Keratinocyte (primary cell): ENCODE measurements around the gene BRSK2. TPM values are rescaled to one million over a fixed set of nuclear protein-coding genes. Genes with fewer than 3 reads are reported as not detected.

Experiments used
- DNase-seq: peaks from one replicate; pipeline ENCODE4 v3.0.0-alpha.2; 2011; ENCODE audit warnings: low read depth, missing footprints, low spot score
- FAIRE-seq: peaks from 2 replicates; lab custom pipeline; 2011; peaks lifted over from hg19 to GRCh38; lab: Jason Lieb, UNC
- H2AFZ ChIP-seq: 2 replicates; pipeline ENCODE4 v1.6.0; 2012; ENCODE audit warnings: low read length, control low read depth, inconsistent platforms; ENCODE audit not compliant: control insufficient read depth
- H3K27ac ChIP-seq: 2 replicates; pipeline ENCODE4 v1.5.1; 2011; ENCODE audit warnings: low read length; ENCODE audit not compliant: control insufficient read depth, insufficient read depth
- H3K27me3 ChIP-seq: 3 replicates; pipeline ENCODE4 v1.6.0; 2011; ENCODE audit warnings: low read length; ENCODE audit not compliant: control insufficient read depth, insufficient read depth; ENCODE audit errors: extremely low read depth
- H3K36me3 ChIP-seq, 2 experiments: 2 replicates in 1 of 2; 3 replicates in 1 of 2; pipeline ENCODE4 v1.5.1; 2011; ENCODE audit warnings: low read length in 2 of 2, mild to moderate bottlenecking in 1 of 2; ENCODE audit not compliant: control insufficient read depth in 2 of 2, insufficient read depth in 2 of 2; ENCODE audit errors: extremely low read depth in 1 of 2
- H3K4me1 ChIP-seq: 3 replicates; pipeline ENCODE4 v1.5.1; 2011; ENCODE audit warnings: low read length; ENCODE audit not compliant: control insufficient read depth, insufficient read depth; ENCODE audit errors: extremely low read depth
- H3K4me2 ChIP-seq: 3 replicates; pipeline ENCODE4 v1.6.0; 2011; ENCODE audit warnings: low read depth, low read length; ENCODE audit not compliant: control insufficient read depth, insufficient read depth; ENCODE audit errors: extremely low read depth
- H3K4me3 ChIP-seq, 3 experiments: fragments of 200-600 bp in 1 of 3; sonication (generic) in 1 of 3; 2 replicates in 2 of 3; 3 replicates in 1 of 3; pipeline ENCODE4 v1.5.1; 2011 to 2016; ENCODE audit warnings: low read length in 3 of 3, mild to moderate bottlenecking in 3 of 3, control low read depth in 2 of 3, inconsistent platforms in 1 of 3, low read depth in 1 of 3, mixed read lengths in 1 of 3, mixed run types in 1 of 3, moderate library complexity in 1 of 3; ENCODE audit not compliant: control insufficient read depth in 2 of 3, insufficient read depth in 2 of 3; ENCODE audit errors: extremely low read depth in 1 of 3
- H3K79me2 ChIP-seq: 2 replicates; pipeline ENCODE4 v1.6.0; 2012; ENCODE audit warnings: low read length; ENCODE audit not compliant: control insufficient read depth, insufficient read depth
- H3K9ac ChIP-seq: 3 replicates; pipeline ENCODE4 v1.6.0; 2011; ENCODE audit warnings: low read length; ENCODE audit not compliant: control insufficient read depth, insufficient read depth; ENCODE audit errors: extremely low read depth
- H3K9me1 ChIP-seq: 3 replicates; pipeline ENCODE4 v1.6.0; 2011; ENCODE audit warnings: low read length; ENCODE audit not compliant: control insufficient read depth, insufficient read depth; ENCODE audit errors: extremely low read depth
- H3K9me3 ChIP-seq: 2 replicates; pipeline ENCODE4 v1.5.1; 2012; ENCODE audit warnings: low read depth, low read length; ENCODE audit not compliant: control insufficient read depth
- H4K20me1 ChIP-seq: 3 replicates; pipeline ENCODE4 v1.6.0; 2011; ENCODE audit warnings: low read length; ENCODE audit not compliant: control insufficient read depth, insufficient read depth; ENCODE audit errors: extremely low read depth
- CTCF ChIP-seq, 3 experiments: IDR thresholded peaks in 1 of 3; conservative IDR thresholded peaks in 1 of 3; optimal IDR thresholded peaks in 1 of 3; 2 replicates in 2 of 3; 3 replicates in 1 of 3; pipeline versions ENCODE3 to v1.5.1; 2011; ENCODE audit warnings: low read length in 3 of 3, mild to moderate bottlenecking in 3 of 3, moderate library complexity in 2 of 3, control low read depth in 1 of 3, inconsistent platforms in 1 of 3; ENCODE audit not compliant: insufficient read depth in 2 of 3; ENCODE audit errors: extremely low read depth in 1 of 3
- EZH2 ChIP-seq: IDR thresholded peaks from one replicate; pipeline ENCODE4 v1.6.1; 2012; ENCODE audit warnings: inconsistent platforms, mild to moderate bottlenecking, low read length, moderate library complexity
- dilution Hi-C: fragments of 300-500 bp; cut with MboI; formaldehyde crosslinking; loops from one replicate; pipeline ENCODE4 v1.7.0; 2020; ENCODE audit warnings: low sequenced_read_pairs; ENCODE audit not compliant: extremely low pct_ligation_motif_present
- polyA plus RNA-seq, 5 experiments: library from polyadenylated mRNA; depleted of rRNA in 3 of 5; stranded (reverse) in 3 of 5; stranded (forward) in 1 of 5; unstranded in 1 of 5; fragments of >200 nt; gene quantifications; 1 replicate in 1 of 5; 2 replicates in 3 of 5; 3 replicates in 1 of 5; pipeline versions ENCODE4 v1.2.1 to v1.2.3, GENCODE V29; 2011 to 2012; ENCODE audit warnings: missing spikeins in 2 of 5, low read depth in 1 of 5, low replicate concordance in 1 of 5

Gene BRSK2
- polyA plus RNA-seq, 1 donor (not counting 4 experiments of a cell fraction or from before 2014, with no cell fraction given) = 0.09 TPM

DNA sequence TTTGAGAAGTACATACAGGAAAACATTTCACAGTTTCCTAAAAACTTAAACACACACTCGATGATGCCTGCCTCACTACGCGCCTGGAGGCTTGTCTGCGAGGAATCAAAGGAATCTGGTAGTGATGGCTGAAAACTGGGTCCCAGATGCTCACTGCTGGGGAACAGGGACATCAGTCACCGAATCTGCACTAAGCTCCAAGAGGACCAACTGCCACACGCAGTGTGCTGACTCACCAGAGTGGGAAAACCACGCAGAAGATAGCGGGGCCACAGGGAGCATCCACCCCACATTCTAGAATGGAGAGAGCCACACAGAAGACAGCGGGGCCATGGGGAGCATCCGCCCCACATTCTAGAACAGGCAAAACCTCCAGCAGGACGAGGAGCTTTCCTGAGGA, 121.2 kb downstream of the BRSK2 start:
- H3K4me2 ChIP-seq = no peak overlapping the region
- peaks cover 0 to 4% of the 10 kb centered on the region in 2 experiments for H3K36me3 ChIP-seq
- peaks cover 9% of the 10 kb centered on the region for H3K4me1 ChIP-seq
- FAIRE-seq (no peak), DNase-seq (no peak)
- no peak overlapping the region for H2AFZ ChIP-seq
- no peak overlapping the region for H3K9ac ChIP-seq
- TF ChIP-seq CTCF (optimal IDR thresholded peaks at IDR 0.05 in 1 of 3, IDR thresholded peaks at IDR 0.05 in 1 of 3, conservative IDR thresholded peaks at IDR 0.05 in 1 of 3; ENCODE audit: extremely low read depth in 1 of 3, insufficient read depth in 2 of 3, low read length in 3 of 3) = no peak
- no peak for TF ChIP-seq EZH2
- H4K20me1 ChIP-seq = peaks cover 52% of the 10 kb centered on the region
- H3K9me1 ChIP-seq = no peaks in the 10 kb centered on the region
- H3K79me2 ChIP-seq = peaks cover 69% of the 10 kb centered on the region
- H3K4me3 ChIP-seq = no peak overlapping the region
- dilution Hi-C loops = no loop called here
- no peak overlapping the region for H3K27ac ChIP-seq
- H3K27me3 ChIP-seq = no peaks in the 10 kb centered on the region
- no peaks in the 10 kb centered on the region for H3K9me3 ChIP-seq

DNA sequence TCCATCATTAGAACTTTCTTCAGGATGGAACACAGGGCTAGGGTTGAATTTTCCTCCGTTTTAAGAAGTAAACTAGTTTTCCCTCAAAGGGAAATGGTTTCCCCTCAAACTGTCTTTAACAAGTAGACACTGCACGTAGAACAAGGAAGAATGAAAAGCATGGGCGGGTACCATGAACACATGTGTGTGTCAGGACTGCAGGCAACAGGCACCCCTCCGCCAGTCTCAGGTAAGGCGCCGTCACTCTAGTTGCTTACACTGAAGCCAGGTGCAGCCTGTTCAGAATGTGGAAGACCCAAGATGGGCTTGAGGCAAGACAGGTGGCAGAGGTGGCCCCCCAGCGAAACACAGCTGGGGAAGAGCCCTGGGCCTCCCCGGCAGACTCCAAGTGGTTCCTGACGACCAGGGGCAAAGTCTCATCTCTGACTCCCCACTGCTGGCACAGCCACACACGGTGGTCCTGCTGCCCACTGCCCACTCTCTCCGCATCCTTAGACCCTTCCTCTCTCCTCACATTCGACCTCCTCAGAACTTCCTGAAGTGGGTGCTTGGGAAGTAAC, 122.3 kb downstream of the BRSK2 start:
- Histone ChIP-seq H2AFZ (no peak overlapping the region), H3K27me3 (no peaks in the 10 kb centered on the region), H3K9me3 (no peaks in the 10 kb centered on the region), H3K4me1 (peaks cover 14% of the 10 kb centered on the region), H4K20me1 (peaks cover 52% of the 10 kb centered on the region), H3K9ac (no peak overlapping the region), H3K4me3 (no peak overlapping the region), H3K9me1 (peaks cover 3% of the 10 kb centered on the region), H3K4me2 (no peak overlapping the region), H3K79me2 (peaks cover 69% of the 10 kb centered on the region), H3K36me3 (peaks cover 0 to 4% of the 10 kb centered on the region in 2 experiments), H3K27ac (no peak overlapping the region)
- TF ChIP-seq EZH2 (no peak), CTCF (optimal IDR thresholded peaks at IDR 0.05 in 1 of 3, IDR thresholded peaks at IDR 0.05 in 1 of 3, conservative IDR thresholded peaks at IDR 0.05 in 1 of 3; ENCODE audit: extremely low read depth in 1 of 3, insufficient read depth in 2 of 3, low read length in 3 of 3) (no peak)
- DNase-seq = no peak
- FAIRE-seq = no peak
- dilution Hi-C loops = no loop called here

Other genes starting within 250 kb of the BRSK2 start
- not detected in 3 replicates for gene MUC5AC, start 232.0 kb upstream of the BRSK2 start, polyA plus RNA-seq
- gene MUC5B, start 166.9 kb upstream of the BRSK2 start, polyA plus RNA-seq = not detected in 3 replicates
- 40.2 to 89.3 TPM (median 73.8 TPM) in 3 replicates for gene TOLLIP, start 80.3 kb upstream of the BRSK2 start, polyA plus RNA-seq
- gene MOB2, start 96.8 kb downstream of the BRSK2 start, polyA plus RNA-seq = 33.7 to 61.9 TPM (median 37.7 TPM) in 3 replicates
- 0.58 to 1.7 TPM (median 1.3 TPM) in 3 replicates for gene DUSP8, start 182.3 kb downstream of the BRSK2 start, polyA plus RNA-seq
- not detected in 3 replicates for gene KRTAP5-1, start 195.3 kb downstream of the BRSK2 start, polyA plus RNA-seq
- not detected in 3 replicates for gene KRTAP5-2, start 208.4 kb downstream of the BRSK2 start, polyA plus RNA-seq
- not detected in 3 replicates for gene KRTAP5-3, start 218.5 kb downstream of the BRSK2 start, polyA plus RNA-seq
- gene KRTAP5-4, start 232.2 kb downstream of the BRSK2 start, polyA plus RNA-seq = not detected in 3 replicates
- not detected in 3 replicates for gene KRTAP5-5, start 239.8 kb downstream of the BRSK2 start, polyA plus RNA-seq